ENCODE results near the gene STK10.

DNA sequence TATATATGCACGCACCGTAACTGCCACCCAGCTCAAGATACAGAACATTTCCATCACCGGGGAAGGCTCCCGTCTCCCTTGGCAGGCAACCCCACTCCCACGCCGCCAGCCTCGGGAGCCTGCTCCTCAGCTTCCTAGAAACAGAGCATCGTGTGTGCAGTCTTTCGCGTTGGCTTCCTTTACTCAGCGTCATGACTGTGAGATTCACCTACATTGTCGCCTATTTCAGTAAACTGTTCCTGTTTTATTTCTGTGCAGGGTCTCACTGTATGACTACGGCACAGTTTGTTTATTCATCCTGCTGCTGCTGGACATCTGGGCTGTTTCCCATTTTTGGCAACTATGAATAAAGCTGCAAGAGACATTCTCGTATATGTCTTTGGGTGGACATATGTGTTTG lies 90.7 kb downstream of the STK10 start:
- TF ChIP-seq GATA2 (IDR thresholded peaks at IDR 0.05; ENCODE audit: low read depth, low read length) (no peak), GATA3 (IDR thresholded peaks at IDR 0.05; ENCODE audit: low read depth, low read length) (no peak)

All from SH-SY5Y (cell line).